ENCODE results near the gene CNTN4.
"Not testable (repeated sequence)": the region's sequence is repeated elsewhere in the genome, so short reads cannot be mapped to it uniquely, and the experiment has no call there.

CNTN4 gene

GRCh38 chr3:2873986-2874385 lies 775.3 kb downstream of the CNTN4 start:
- no peak for DNase-seq

GRCh38 chr3:2875699-2876098 lies 777.0 kb downstream of the CNTN4 start:
- DNase-seq: no peak

- DNase-seq: no peak
Observed at GRCh38 chr3:2876362-2876761, 777.7 kb downstream of the CNTN4 start.

GRCh38 chr3:2879023-2879422 lies 780.4 kb downstream of the CNTN4 start:
- DNase-seq: no peak

GRCh38 chr3:2879587-2879986 lies 780.9 kb downstream of the CNTN4 start:
- DNase-seq: no peak

- DNase-seq: no peak
Observed at GRCh38 chr3:2880218-2880756, 781.6 kb downstream of the CNTN4 start.

GRCh38 chr3:2883283-2883682 lies 784.6 kb downstream of the CNTN4 start:
- DNase-seq: no peak

- DNase-seq: no peak
Observed at GRCh38 chr3:2888592-2888991, 789.9 kb downstream of the CNTN4 start.

- no peak for DNase-seq
Observed at GRCh38 chr3:2889736-2890135, 791.1 kb downstream of the CNTN4 start.

GRCh38 chr3:2896308-2896939 lies 797.8 kb downstream of the CNTN4 start:
- DNase-seq: no peak

GRCh38 chr3:2897821-2898220 lies 799.2 kb downstream of the CNTN4 start:
- no peak for DNase-seq

- no peak for DNase-seq
Observed at GRCh38 chr3:2898591-2899353, 800.1 kb downstream of the CNTN4 start.

GRCh38 chr3:2904054-2904453 lies 805.4 kb downstream of the CNTN4 start:
- no peak for DNase-seq

GRCh38 chr3:2908693-2909351 lies 810.2 kb downstream of the CNTN4 start:
- DNase-seq: no peak

- no peak for DNase-seq
Observed at GRCh38 chr3:2910997-2911396, 812.3 kb downstream of the CNTN4 start.

GRCh38 chr3:2915826-2916225 lies 817.2 kb downstream of the CNTN4 start:
- DNase-seq: no peak

GRCh38 chr3:2916640-2917039 lies 818.0 kb downstream of the CNTN4 start:
- DNase-seq: not testable (repeated sequence)

- no peak for DNase-seq
Observed at GRCh38 chr3:2920103-2920502, 821.4 kb downstream of the CNTN4 start.

GRCh38 chr3:2921452-2921851 lies 822.8 kb downstream of the CNTN4 start:
- no peak for DNase-seq

- DNase-seq: no peak
Observed at GRCh38 chr3:2921903-2922302, 823.2 kb downstream of the CNTN4 start.

- DNase-seq: no peak
Observed at GRCh38 chr3:2923390-2923789, 824.7 kb downstream of the CNTN4 start.

- DNase-seq: no peak
Observed at GRCh38 chr3:2927259-2927658, 828.6 kb downstream of the CNTN4 start.

- no peak for DNase-seq
Observed at GRCh38 chr3:2929574-2929973, 830.9 kb downstream of the CNTN4 start.

- no peak for DNase-seq
Observed at GRCh38 chr3:2931265-2931664, 832.6 kb downstream of the CNTN4 start.

All from NCI-H446 (cell line).